Measurements from ENCODE around the gene CATSPERB. TPM values are rescaled to one million over a fixed set of nuclear protein-coding genes. Genes with fewer than 3 reads are reported as not detected.

CATSPERB gene
- total RNA-seq (2022; extraction: Qiagen RNA extraction; ENCODE audit: low read depth): not detected in 5 replicates

GRCh38 chr14:91731986-91732385 lies at the start of gene CATSPERB:
Gene CATSPERB, minus strand, starts transcription at chr14:91732086. Its CDS starts 2,607 bp downstream, at chr14:91729479.

Other genes with a start within 250 kb of the CATSPERB start
- gene PPP4R3A, start 221.8 kb downstream of the CATSPERB start, total RNA-seq (2022; extraction: Qiagen RNA extraction; ENCODE audit: low read depth): 68.5 to 104 TPM (median 69.1 TPM) in 5 replicates
- gene TC2N, start 135.4 kb upstream of the CATSPERB start, total RNA-seq (2022; extraction: Qiagen RNA extraction; ENCODE audit: low read depth): 0.54 to 0.71 TPM (median 0.61 TPM) in 5 replicates
- 1.5 to 2.0 TPM (median 1.7 TPM) in 5 replicates for gene FBLN5, start 215.6 kb upstream of the CATSPERB start, total RNA-seq (2022; extraction: Qiagen RNA extraction; ENCODE audit: low read depth)

Measured in A549 treated with CpdA at 1 μM for 4 hours (cell line).